Type B pancreatic cell (in vitro differentiated cells): ENCODE results near the gene SLC25A21. TPM values are rescaled to one million over a fixed set of nuclear protein-coding genes. Genes with fewer than 3 reads are reported as not detected.

Source experiments
- DNase-seq: peaks from one replicate; pipeline ENCODE4 v3.0.0; 2021; ENCODE audit warnings: mixed read lengths; ENCODE audit not compliant: unreplicated experiment; ENCODE audit errors: extremely low spot score
- H3K27ac Mint-ChIP-seq: 2 replicates; pipeline ENCODE4 v1.8.0; 2021; ENCODE audit warnings: mild to moderate bottlenecking, mixed read lengths
- H3K27me3 Mint-ChIP-seq: 2 replicates; pipeline ENCODE4 v1.8.0; 2021; ENCODE audit warnings: mixed read lengths
- H3K36me3 Mint-ChIP-seq: 2 replicates; pipeline ENCODE4 v1.8.0; 2021; ENCODE audit warnings: mixed read lengths
- H3K4me1 Mint-ChIP-seq: one replicate; pipeline ENCODE4 v1.8.0; 2021; ENCODE audit warnings: mixed read lengths; ENCODE audit not compliant: unreplicated experiment
- H3K4me3 Mint-ChIP-seq: 2 replicates; pipeline ENCODE4 v1.8.0; 2021; ENCODE audit warnings: mild to moderate bottlenecking, mixed read lengths
- H3K9me3 Mint-ChIP-seq: 2 replicates; pipeline ENCODE4 v1.8.0; 2021; ENCODE audit warnings: mixed read lengths
- CTCF ChIP-seq: fragments of 200-600 bp; sonication (generic); conservative IDR thresholded peaks from 2 replicates; pipeline ENCODE4 v1.5.0; 2021; ENCODE audit warnings: antibody characterized with exemption, mild to moderate bottlenecking
- total RNA-seq: library from RNA; stranded (reverse); gene quantifications from 2 replicates; pipeline ENCODE4 v1.2.1, GENCODE V29; 2021; ENCODE audit warnings: low replicate concordance

The SLC25A21 gene
- total RNA-seq, 1 donor from 2014 or later = 0.58 TPM

GRCh38 chr14:36661506-36662257 lies 510.7 kb downstream of the SLC25A21 start, which contains the start of gene PAX9:
TSS of gene PAX9 (plus strand) at chr14:36661860. CDS start at chr14:36662090, 230 bp downstream.
- H3K4me1 Mint-ChIP-seq = peaks cover 31% of the 10 kb centered on the region
- H3K27me3 Mint-ChIP-seq = peaks cover 99% of the 10 kb centered on the region
- no peaks in the 10 kb centered on the region for H3K9me3 Mint-ChIP-seq
- peak within 1 kb of the TSS; percentile 91 for H3K4me3 Mint-ChIP-seq
- H3K36me3 Mint-ChIP-seq = peaks cover 4% of the 10 kb centered on the region
- DNase-seq = peak; percentile 87
- TF ChIP-seq CTCF = no peak
- peak within 1 kb of the TSS; percentile 58 for H3K27ac Mint-ChIP-seq

- Mint-ChIP-seq H3K27ac (peak overlapping the region; percentile 58), H3K36me3 (peaks cover 4% of the 10 kb centered on the region), H3K4me1 (peaks cover 31% of the 10 kb centered on the region), H3K4me3 (peak overlapping the region; percentile 91), H3K9me3 (no peaks in the 10 kb centered on the region), H3K27me3 (peaks cover 100% of the 10 kb centered on the region)
- DNase-seq = no peak
- no peak for TF ChIP-seq CTCF
Observed at GRCh38 chr14:36660736-36661505, 511.5 kb downstream of the SLC25A21 start.

GRCh38 chr14:36659822-36660735 lies 512.3 kb downstream of the SLC25A21 start:
- no peaks in the 10 kb centered on the region for H3K9me3 Mint-ChIP-seq
- H3K27me3 Mint-ChIP-seq = peaks cover 100% of the 10 kb centered on the region
- peaks cover 37% of the 10 kb centered on the region for H3K4me1 Mint-ChIP-seq
- TF ChIP-seq CTCF = no peak
- peaks cover 4% of the 10 kb centered on the region for H3K36me3 Mint-ChIP-seq
- DNase-seq = no peak
- H3K4me3 Mint-ChIP-seq = peak overlapping the region; percentile 72
- no peak overlapping the region for H3K27ac Mint-ChIP-seq

- TF ChIP-seq CTCF = no peak
- H3K27me3 Mint-ChIP-seq = peaks cover 100% of the 10 kb centered on the region
- peaks cover 35% of the 10 kb centered on the region for H3K4me1 Mint-ChIP-seq
- no peaks in the 10 kb centered on the region for H3K9me3 Mint-ChIP-seq
- H3K4me3 Mint-ChIP-seq = peak overlapping the region; percentile 44
- no peak for DNase-seq
- H3K36me3 Mint-ChIP-seq = peaks cover 4% of the 10 kb centered on the region
- peak overlapping the region; percentile 9 for H3K27ac Mint-ChIP-seq
Observed at GRCh38 chr14:36659010-36659821, 513.2 kb downstream of the SLC25A21 start.
